ENCODE results near the gene ZDHHC14. TPM values are rescaled to one million over a fixed set of nuclear protein-coding genes. Genes with fewer than 3 reads are reported as not detected.

Gene ZDHHC14
- polyA plus RNA-seq, 2 of the 4 experiments (the other 2 are of a cell fraction) = 2.2 to 2.8 TPM

GRCh38 chr6:157649311-157650260 lies 268.6 kb downstream of the ZDHHC14 start:
- H3K4me2 ChIP-seq = no peak overlapping the region
- H3K27ac ChIP-seq = 0 out of 6 replicates have a peak overlapping the region, but pooled peaks of 1 of the 2 experiments have one; percentile 53
- H3K9me3 ChIP-seq = no peaks in the 10 kb centered on the region
- WGBS (ENCODE audit: missing lambda C conversion rate) = 94% methylated on average over 14 of the region's 25 CpGs
- CTCF ChIA-PET = interaction anchor here (3.3 kb wide), 1 partner anchor 18 kb away, joined by 15 read pairs; no protein-coding TSS in a partner anchor
- no peak for FAIRE-seq
- POLR2A ChIA-PET = no interaction called here
- no peak overlapping the region for H3K4me3 ChIP-seq
- 0 out of 3 replicates have a peak, but pooled peaks cover 4% of the 10 kb centered on the region for H3K4me1 ChIP-seq
- TF ChIP-seq MAZ (IDR thresholded peaks at IDR 0.05; ENCODE audit: borderline replicate concordance, low read depth, low read length) (no peak), HES2 (IDR thresholded peaks at IDR 0.05) (no peak), POLR2AphosphoS2 (conservative IDR thresholded peaks at IDR 0.05; ENCODE audit: low read length) (no peak), CHD4 (IDR thresholded peaks at IDR 0.05; ENCODE audit: borderline replicate concordance) (no peak), NR3C1 (IDR thresholded peaks at IDR 0.05) (no peak), ZFP36 (IDR thresholded peaks at IDR 0.05; ENCODE audit: borderline replicate concordance, partially characterized antibody) (no peak)
- TF ChIP-seq, protein P1, sequence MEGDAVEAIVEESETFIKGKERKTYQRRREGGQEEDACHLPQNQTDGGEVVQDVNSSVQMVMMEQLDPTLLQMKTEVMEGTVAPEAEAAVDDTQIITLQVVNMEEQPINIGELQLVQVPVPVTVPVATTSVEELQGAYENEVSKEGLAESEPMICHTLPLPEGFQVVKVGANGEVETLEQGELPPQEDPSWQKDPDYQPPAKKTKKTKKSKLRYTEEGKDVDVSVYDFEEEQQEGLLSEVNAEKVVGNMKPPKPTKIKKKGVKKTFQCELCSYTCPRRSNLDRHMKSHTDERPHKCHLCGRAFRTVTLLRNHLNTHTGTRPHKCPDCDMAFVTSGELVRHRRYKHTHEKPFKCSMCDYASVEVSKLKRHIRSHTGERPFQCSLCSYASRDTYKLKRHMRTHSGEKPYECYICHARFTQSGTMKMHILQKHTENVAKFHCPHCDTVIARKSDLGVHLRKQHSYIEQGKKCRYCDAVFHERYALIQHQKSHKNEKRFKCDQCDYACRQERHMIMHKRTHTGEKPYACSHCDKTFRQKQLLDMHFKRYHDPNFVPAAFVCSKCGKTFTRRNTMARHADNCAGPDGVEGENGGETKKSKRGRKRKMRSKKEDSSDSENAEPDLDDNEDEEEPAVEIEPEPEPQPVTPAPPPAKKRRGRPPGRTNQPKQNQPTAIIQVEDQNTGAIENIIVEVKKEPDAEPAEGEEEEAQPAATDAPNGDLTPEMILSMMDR (IDR thresholded peaks at IDR 0.05) = no peak
- no peak for ATAC-seq
- no peak for DNase-seq (ENCODE audit: low read depth in 1 of 2, low spot score in 1 of 2)

GRCh38 chr6:157650261-157650640 lies 269.3 kb downstream of the ZDHHC14 start:
- DNase-seq (ENCODE audit: low read depth in 1 of 2, low spot score in 1 of 2) = no peak
- FAIRE-seq = no peak
- no peak overlapping the region for H3K4me2 ChIP-seq
- no peak for ATAC-seq
- H3K4me3 ChIP-seq = no peak overlapping the region
- H3K27ac ChIP-seq = no peak overlapping the region
- TF ChIP-seq SMC3 (IDR thresholded peaks at IDR 0.05) = no peak
- TF ChIP-seq PHF8 (IDR thresholded peaks at IDR 0.05; ENCODE audit: borderline replicate concordance, low read depth) = no peak
- no peak for TF ChIP-seq TFCP2L1 (CRISPR knock-in tag; IDR thresholded peaks at IDR 0.05)
- TF ChIP-seq RCOR1 (IDR thresholded peaks at IDR 0.05; ENCODE audit: low read depth, low read length) = no peak
- TF ChIP-seq, protein P2, sequence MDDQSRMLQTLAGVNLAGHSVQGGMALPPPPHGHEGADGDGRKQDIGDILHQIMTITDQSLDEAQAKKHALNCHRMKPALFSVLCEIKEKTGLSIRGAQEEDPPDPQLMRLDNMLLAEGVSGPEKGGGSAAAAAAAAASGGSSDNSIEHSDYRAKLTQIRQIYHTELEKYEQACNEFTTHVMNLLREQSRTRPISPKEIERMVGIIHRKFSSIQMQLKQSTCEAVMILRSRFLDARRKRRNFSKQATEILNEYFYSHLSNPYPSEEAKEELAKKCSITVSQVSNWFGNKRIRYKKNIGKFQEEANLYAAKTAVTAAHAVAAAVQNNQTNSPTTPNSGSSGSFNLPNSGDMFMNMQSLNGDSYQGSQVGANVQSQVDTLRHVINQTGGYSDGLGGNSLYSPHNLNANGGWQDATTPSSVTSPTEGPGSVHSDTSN (IDR thresholded peaks at IDR 0.05) = no peak
- no peak for TF ChIP-seq FOXS1 (CRISPR knock-in tag; IDR thresholded peaks at IDR 0.05)
- TF ChIP-seq NR3C1 (IDR thresholded peaks at IDR 0.05) = no peak
- no peak for TF ChIP-seq BCL3 (IDR thresholded peaks at IDR 0.05)
- no peak for TF ChIP-seq FOSB (CRISPR knock-in tag; IDR thresholded peaks at IDR 0.05)
- TF ChIP-seq CEBPB (IDR thresholded peaks at IDR 0.05) = no peak
- TF ChIP-seq HOXA7 (CRISPR knock-in tag; IDR thresholded peaks at IDR 0.05) = no peak
- no peak for TF ChIP-seq HDAC2 (IDR thresholded peaks at IDR 0.05)
- no peak for TF ChIP-seq NFE2L2 (conservative IDR thresholded peaks at IDR 0.05; ENCODE audit: low read length)
- no peak for TF ChIP-seq GATA3 (IDR thresholded peaks at IDR 0.05; ENCODE audit: borderline replicate concordance)
- no peak for TF ChIP-seq HOXB13 (CRISPR knock-in tag; IDR thresholded peaks at IDR 0.05; ENCODE audit: low read depth)
- TF ChIP-seq HOXB5 (CRISPR knock-in tag; IDR thresholded peaks at IDR 0.05) = no peak
- no peak for TF ChIP-seq BHLHE40 (IDR thresholded peaks at IDR 0.05; ENCODE audit: low read depth, low read length)
- no peak for TF ChIP-seq RARB (CRISPR knock-in tag; IDR thresholded peaks at IDR 0.05)
- TF ChIP-seq CHD4 (IDR thresholded peaks at IDR 0.05; ENCODE audit: borderline replicate concordance) = no peak
- TF ChIP-seq POLR2A (IDR thresholded peaks at IDR 0.05; ENCODE audit: low read length) = no peak
- POLR2A ChIA-PET = no interaction called here
- no peaks in the 10 kb centered on the region for H3K9me3 ChIP-seq
- WGBS (ENCODE audit: missing lambda C conversion rate) = 86% methylated on average over 12 of the region's 12 CpGs
- CTCF ChIA-PET = interaction anchor here (3.3 kb wide), 1 partner anchor 17 kb away, joined by 15 read pairs; no protein-coding TSS in a partner anchor
- H3K4me1 ChIP-seq = 0 out of 3 replicates have a peak, but pooled peaks cover 4% of the 10 kb centered on the region

Data from A549 (cell line).